Right lobe of liver (tissue), 4 donors: ENCODE data around the gene ATP2B3.

Experiments used
- POLR2A ChIP-seq: fragments of 450-650 bp; IDR thresholded peaks from one replicate; pipeline ENCODE4 v1.6.1; 2017; ENCODE audit warnings: antibody characterized with exemption, mild to moderate bottlenecking
- TF ChIP-seq, protein P1 (sequence below), 4 donors: fragments of 200-600 bp in 3 of 4; fragments of 450-650 bp in 1 of 4; IDR thresholded peaks; one replicate each; pipeline versions ENCODE4 v1.5.1 to v1.8.0; 2016 to 2022; ENCODE audit warnings: antibody characterized with exemption in 4 of 4, mild to moderate bottlenecking in 2 of 4
- donor health status: DM: no; HTN: no; CAD: no.
- donor health status: DM: no; HTN: no; CAD: no.
- donor health status: DM: no; HTN: yes; CAD: no.

DNA sequence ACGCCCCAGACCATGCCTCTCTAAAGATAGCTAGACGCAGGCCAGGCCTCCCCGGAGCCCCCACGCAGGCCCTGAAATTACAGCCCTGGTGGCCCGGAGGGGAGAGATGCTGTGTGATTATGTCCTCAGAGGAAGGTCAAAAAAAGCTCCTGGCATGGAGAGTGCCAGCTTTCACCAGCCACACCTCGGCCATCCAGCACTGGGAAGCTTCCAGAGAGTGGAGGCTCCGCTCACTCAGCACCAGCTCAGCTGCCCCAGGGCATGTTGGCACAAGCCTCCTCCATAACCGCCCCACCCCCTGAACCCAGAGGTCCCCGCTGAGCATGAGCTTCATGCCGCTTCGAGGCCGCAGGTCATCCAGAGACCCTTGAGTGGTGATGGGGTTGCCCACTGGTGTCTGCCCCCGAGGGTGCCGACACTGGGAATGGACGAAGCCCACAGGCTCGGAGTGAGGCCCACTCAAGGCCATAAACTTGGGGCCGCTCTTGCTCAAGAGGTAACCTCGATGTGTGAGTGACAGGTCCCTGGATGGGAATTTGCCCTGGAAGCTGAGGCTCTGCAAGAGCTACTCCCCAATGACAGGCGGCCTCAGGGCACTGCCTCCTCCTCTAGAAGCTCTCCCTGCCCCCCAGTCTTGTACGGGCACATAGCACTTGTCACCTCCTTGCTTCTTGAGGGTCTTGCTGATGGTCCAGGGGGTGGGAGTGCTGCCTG lies 27.1 kb upstream of the ATP2B3 start:
- TF ChIP-seq, protein P1, sequence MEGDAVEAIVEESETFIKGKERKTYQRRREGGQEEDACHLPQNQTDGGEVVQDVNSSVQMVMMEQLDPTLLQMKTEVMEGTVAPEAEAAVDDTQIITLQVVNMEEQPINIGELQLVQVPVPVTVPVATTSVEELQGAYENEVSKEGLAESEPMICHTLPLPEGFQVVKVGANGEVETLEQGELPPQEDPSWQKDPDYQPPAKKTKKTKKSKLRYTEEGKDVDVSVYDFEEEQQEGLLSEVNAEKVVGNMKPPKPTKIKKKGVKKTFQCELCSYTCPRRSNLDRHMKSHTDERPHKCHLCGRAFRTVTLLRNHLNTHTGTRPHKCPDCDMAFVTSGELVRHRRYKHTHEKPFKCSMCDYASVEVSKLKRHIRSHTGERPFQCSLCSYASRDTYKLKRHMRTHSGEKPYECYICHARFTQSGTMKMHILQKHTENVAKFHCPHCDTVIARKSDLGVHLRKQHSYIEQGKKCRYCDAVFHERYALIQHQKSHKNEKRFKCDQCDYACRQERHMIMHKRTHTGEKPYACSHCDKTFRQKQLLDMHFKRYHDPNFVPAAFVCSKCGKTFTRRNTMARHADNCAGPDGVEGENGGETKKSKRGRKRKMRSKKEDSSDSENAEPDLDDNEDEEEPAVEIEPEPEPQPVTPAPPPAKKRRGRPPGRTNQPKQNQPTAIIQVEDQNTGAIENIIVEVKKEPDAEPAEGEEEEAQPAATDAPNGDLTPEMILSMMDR (IDR thresholded peaks at IDR 0.05): no peak
- no peak for TF ChIP-seq POLR2A
